Activated naive CD8-positive, alpha-beta T cell treated with anti-CD3 and anti-CD28 coated beads, Interleukin-2, amount 50 U/mL, for 24 hours (primary cell): ENCODE results near the gene RPL27.

Experiments used
- ATAC-seq: fragments of 150-1000 bp; cut with Tn5 transposase; one replicate; pipeline ENCODE4 v1.10.0; 2021
- DNase-seq: peaks from one replicate; pipeline ENCODE4 v3.0.0; 2021
- H3K27ac Mint-ChIP-seq: one replicate; pipeline ENCODE4 v1.8.0; 2021; ENCODE audit warnings: mild to moderate bottlenecking, mixed read lengths
- H3K27me3 Mint-ChIP-seq: one replicate; pipeline ENCODE4 v1.8.0; 2021; ENCODE audit warnings: mixed read lengths
- H3K36me3 Mint-ChIP-seq: one replicate; pipeline ENCODE4 v1.8.0; 2021; ENCODE audit warnings: low read depth, mixed read lengths
- H3K4me1 Mint-ChIP-seq: one replicate; pipeline ENCODE4 v1.8.0; 2021; ENCODE audit warnings: mixed read lengths
- H3K4me3 Mint-ChIP-seq: one replicate; pipeline ENCODE4 v1.8.0; 2021; ENCODE audit warnings: mild to moderate bottlenecking, moderate library complexity, mixed read lengths
- H3K9me3 Mint-ChIP-seq: one replicate; pipeline ENCODE4 v1.8.0; 2021; ENCODE audit warnings: mixed read lengths

The RPL27 gene

GRCh38 chr17:43010667-43011308 is 12.6 kb downstream of the RPL27 start:
- H3K27ac Mint-ChIP-seq = peak overlapping the region; percentile 61
- H3K27me3 Mint-ChIP-seq = no peaks in the 10 kb centered on the region
- no peaks in the 10 kb centered on the region for H3K9me3 Mint-ChIP-seq
- H3K4me3 Mint-ChIP-seq = no peak overlapping the region
- peaks cover 27% of the 10 kb centered on the region for H3K4me1 Mint-ChIP-seq
- DNase-seq (no peak), ATAC-seq (no peak)
- H3K36me3 Mint-ChIP-seq = peaks cover 11% of the 10 kb centered on the region

DNA sequence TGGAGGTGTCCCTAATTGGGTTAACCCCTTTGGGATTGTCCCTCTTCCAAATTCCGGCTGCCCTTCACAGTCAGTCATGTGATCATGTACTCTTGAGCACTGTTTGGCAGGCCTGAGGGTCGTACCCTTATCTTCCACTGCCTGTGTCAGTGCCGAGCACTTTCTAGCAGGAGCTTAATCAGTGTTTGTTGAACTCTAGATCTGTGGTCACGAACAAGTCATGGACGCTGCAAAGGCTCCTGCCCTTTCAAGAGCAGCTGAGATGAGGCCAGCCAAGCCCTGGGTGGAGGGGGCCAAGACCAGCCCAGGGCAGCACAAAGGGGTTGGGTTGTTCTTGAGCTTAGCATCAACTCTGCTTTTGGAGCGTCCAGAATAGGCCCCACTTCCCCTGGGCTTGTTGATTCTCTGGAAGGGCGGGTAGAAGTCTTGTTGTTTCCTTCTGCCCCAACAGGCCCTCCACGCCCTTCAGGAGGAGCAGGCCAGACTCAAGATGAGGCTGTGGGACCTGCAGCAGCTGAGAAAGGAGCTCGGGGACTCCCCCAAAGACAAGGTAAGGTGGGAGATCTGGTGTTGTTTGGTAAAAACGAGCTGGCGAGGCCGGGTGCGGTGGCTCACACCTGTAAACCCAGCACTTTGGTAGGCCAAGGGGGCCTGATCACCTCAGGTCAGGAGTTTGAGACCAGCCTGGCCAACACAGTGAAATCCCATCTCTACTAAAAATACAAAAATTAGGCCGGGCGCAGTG is 13.7 kb downstream of the RPL27 start:
- H3K27ac Mint-ChIP-seq = no peak overlapping the region
- H3K4me1 Mint-ChIP-seq = peaks cover 20% of the 10 kb centered on the region
- DNase-seq (no peak), ATAC-seq (no peak)
- H3K4me3 Mint-ChIP-seq = no peak overlapping the region
- no peaks in the 10 kb centered on the region for H3K27me3 Mint-ChIP-seq
- no peaks in the 10 kb centered on the region for H3K9me3 Mint-ChIP-seq
- H3K36me3 Mint-ChIP-seq = peaks cover 10% of the 10 kb centered on the region

DNA sequence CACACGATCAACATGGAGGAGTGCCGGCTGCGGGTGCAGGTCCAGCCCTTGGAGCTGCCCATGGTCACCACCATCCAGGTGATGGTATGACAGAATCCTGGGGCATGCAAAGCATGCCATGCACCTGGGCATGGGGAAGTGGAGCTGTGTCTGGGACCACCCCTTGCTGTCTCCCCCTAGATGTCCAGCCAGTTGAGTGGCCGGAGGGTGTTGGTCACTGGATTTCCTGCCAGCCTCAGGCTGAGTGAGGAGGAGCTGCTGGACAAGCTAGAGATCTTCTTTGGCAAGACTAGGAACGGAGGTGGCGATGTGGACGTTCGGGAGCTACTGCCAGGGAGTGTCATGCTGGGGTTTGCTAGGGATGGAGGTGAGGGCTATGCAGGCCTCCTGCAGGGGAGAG is 15.1 kb downstream of the RPL27 start:
- H3K36me3 Mint-ChIP-seq = peaks cover 10% of the 10 kb centered on the region
- DNase-seq (no peak), ATAC-seq (no peak)
- H3K27me3 Mint-ChIP-seq = no peaks in the 10 kb centered on the region
- peaks cover 12% of the 10 kb centered on the region for H3K4me1 Mint-ChIP-seq
- no peak overlapping the region for H3K4me3 Mint-ChIP-seq
- H3K27ac Mint-ChIP-seq = no peak overlapping the region
- no peaks in the 10 kb centered on the region for H3K9me3 Mint-ChIP-seq

DNA sequence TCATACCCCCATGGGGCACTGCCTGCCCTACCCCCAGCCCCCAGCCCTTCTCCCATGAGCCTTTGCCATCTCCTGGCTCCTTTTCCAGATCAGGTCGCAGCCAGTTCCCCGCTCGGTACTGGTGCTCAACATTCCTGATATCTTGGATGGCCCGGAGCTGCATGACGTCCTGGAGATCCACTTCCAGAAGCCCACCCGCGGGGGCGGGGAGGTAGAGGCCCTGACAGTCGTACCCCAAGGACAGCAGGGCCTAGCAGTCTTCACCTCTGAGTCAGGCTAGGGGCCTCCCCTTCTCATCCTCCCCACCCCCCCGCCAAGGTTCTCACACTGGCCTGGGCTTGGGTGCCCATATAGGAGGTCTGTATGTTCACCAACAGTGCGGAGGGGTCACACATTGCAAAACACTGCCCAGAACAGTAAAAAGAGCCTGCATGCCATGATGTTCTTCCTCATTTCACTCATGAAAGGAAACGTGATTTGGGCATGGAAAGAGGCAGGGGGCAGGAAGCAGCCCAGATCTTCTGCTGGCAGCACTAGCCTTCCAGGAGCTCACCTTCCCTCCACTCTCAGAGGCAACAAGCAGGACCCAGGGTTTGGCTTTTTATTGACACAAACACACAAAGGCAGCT is 15.9 kb downstream of the RPL27 start:
- H3K4me3 Mint-ChIP-seq = no peak overlapping the region
- H3K4me1 Mint-ChIP-seq = peaks cover 13% of the 10 kb centered on the region
- H3K27ac Mint-ChIP-seq = no peak overlapping the region
- no peaks in the 10 kb centered on the region for H3K9me3 Mint-ChIP-seq
- no peak for ATAC-seq
- DNase-seq = no peak
- peaks cover 10% of the 10 kb centered on the region for H3K36me3 Mint-ChIP-seq
- H3K27me3 Mint-ChIP-seq = no peaks in the 10 kb centered on the region

DNA sequence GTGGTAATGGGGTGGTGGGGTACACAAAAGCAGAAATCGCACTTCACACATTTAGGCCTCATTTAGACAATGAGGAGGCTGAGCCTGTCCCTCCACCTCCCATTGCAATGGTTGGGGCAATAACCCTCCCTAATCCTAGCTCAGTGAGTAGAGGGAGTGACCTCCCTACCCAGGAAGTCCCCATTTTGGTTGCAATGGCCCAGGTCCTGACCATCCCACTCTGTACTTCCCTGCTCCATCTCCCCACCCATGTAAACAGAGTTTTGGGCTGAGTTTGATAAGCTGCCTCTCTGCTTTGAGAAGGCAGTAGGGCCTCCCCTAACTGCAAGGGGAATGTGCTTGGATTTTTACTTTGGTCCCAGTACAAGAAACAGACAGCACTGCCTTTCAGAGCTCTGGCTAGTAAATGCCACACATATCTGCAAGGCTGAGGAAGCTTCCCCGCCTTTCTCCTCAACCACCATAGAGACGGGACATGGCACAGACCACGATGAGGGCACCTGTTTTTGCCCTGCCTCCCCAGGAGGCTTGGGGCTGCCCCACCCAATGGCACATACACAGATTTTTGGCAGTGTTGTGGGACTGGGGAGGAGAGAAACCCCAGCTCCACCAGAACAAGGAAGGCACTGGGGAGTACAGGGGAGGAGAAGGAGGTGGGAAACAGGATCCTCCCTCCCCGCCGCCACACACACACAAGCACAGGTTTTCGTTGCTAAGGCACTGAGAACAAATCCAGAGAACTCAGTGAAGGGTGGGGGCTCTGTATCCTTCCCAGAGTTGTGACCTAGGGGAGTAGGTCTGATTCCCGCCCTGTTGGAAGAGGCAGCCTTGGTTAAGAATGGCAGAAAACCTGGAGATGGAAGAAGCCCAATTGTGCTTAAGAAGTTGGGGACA is 16.7 kb downstream of the RPL27 start:
- peak overlapping the region; percentile 68 for H3K27ac Mint-ChIP-seq
- peaks cover 18% of the 10 kb centered on the region for H3K4me1 Mint-ChIP-seq
- no peaks in the 10 kb centered on the region for H3K27me3 Mint-ChIP-seq
- ATAC-seq (no peak), DNase-seq (no peak)
- no peak overlapping the region for H3K4me3 Mint-ChIP-seq
- H3K36me3 Mint-ChIP-seq = peaks cover 10% of the 10 kb centered on the region
- no peaks in the 10 kb centered on the region for H3K9me3 Mint-ChIP-seq

GRCh38 chr17:43015579-43015978 is 17.4 kb downstream of the RPL27 start:
- Mint-ChIP-seq H3K4me3 (no peak overlapping the region), H3K9me3 (no peaks in the 10 kb centered on the region), H3K4me1 (peaks cover 18% of the 10 kb centered on the region), H3K27ac (no peak overlapping the region), H3K27me3 (no peaks in the 10 kb centered on the region), H3K36me3 (peaks cover 10% of the 10 kb centered on the region)
- DNase-seq = no peak
- ATAC-seq = no peak

DNA sequence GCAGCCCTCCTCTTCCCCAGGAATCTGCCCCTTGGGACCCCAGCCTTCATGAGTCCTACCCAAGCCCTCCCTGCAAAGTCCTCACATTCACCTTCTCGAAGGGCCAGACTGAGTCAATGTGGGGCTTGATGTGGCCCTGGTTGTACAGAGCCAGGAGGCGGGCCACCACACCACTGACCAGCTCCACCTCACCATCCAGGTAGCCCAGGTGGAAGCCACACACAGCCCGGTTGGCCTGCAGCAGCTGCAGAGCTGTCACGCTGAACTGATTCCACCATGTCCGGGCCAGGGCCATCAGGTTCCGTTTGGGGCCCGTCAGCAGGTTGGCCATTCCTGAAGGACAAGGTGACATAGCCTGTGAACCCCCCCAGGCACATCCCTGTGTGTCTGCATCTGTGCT is 18.0 kb downstream of the RPL27 start:
- ATAC-seq (no peak), DNase-seq (no peak)
- Mint-ChIP-seq H3K27ac (no peak overlapping the region), H3K9me3 (no peaks in the 10 kb centered on the region), H3K4me3 (no peak overlapping the region), H3K27me3 (no peaks in the 10 kb centered on the region), H3K4me1 (peaks cover 19% of the 10 kb centered on the region), H3K36me3 (peaks cover 10% of the 10 kb centered on the region)

DNA sequence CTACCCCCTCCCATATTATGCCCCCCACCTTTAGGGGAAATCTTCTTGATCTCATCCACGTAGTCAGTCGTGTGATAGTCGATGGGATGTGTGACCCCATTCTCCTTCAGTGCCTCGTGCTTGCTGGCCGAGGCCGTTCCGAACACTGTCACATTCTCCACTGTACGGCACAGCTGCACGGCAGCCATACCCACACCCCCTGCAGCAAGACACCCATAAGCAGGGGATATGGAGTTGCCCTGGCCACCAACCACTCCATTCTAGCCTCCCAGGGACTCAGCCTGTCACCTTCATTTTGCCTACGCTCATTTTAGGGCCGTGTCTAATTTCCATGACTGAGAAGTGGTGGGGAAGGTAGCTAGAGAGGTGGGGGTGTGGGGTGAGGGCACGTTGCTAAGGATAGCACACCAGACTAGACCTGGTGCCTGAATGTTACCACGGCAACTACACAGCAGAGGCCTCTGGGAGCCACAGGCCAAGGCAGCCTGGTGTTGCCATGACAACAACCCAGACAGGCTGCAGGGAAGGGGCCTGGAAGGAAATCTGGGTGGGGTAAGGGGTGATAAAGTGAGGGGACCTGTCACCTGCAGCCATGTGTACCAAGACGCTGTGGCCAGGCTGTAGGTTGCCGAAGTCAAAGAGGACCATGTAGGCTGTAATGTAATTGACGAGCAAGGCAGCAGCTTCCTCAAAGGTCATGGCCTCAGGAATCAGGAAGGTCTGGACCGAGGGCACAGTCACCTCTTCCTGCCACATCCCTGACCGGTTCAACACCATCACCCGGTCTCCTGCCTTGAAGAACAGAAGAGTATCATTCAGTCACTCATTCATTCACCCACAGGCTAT is 20.0 kb downstream of the RPL27 start:
- no peaks in the 10 kb centered on the region for H3K9me3 Mint-ChIP-seq
- peaks cover 4% of the 10 kb centered on the region for H3K36me3 Mint-ChIP-seq
- no peaks in the 10 kb centered on the region for H3K27me3 Mint-ChIP-seq
- peaks cover 28% of the 10 kb centered on the region for H3K4me1 Mint-ChIP-seq
- DNase-seq = no peak
- H3K4me3 Mint-ChIP-seq = no peak overlapping the region
- no peak for ATAC-seq
- peak overlapping the region; percentile 16 for H3K27ac Mint-ChIP-seq

- no peak for ATAC-seq
- H3K4me3 Mint-ChIP-seq = no peak overlapping the region
- H3K27me3 Mint-ChIP-seq = no peaks in the 10 kb centered on the region
- H3K27ac Mint-ChIP-seq = no peak overlapping the region
- no peak for DNase-seq
- H3K4me1 Mint-ChIP-seq = peaks cover 30% of the 10 kb centered on the region
- no peaks in the 10 kb centered on the region for H3K9me3 Mint-ChIP-seq
- H3K36me3 Mint-ChIP-seq = no peaks in the 10 kb centered on the region
Observed at GRCh38 chr17:43018932-43019331, 20.7 kb downstream of the RPL27 start.

GRCh38 chr17:43019418-43019817 is 21.2 kb downstream of the RPL27 start:
- H3K36me3 Mint-ChIP-seq = no peaks in the 10 kb centered on the region
- H3K4me3 Mint-ChIP-seq = no peak overlapping the region
- H3K4me1 Mint-ChIP-seq = peaks cover 32% of the 10 kb centered on the region
- DNase-seq (no peak), ATAC-seq (no peak)
- H3K27me3 Mint-ChIP-seq = peaks cover 1% of the 10 kb centered on the region
- no peak overlapping the region for H3K27ac Mint-ChIP-seq
- no peaks in the 10 kb centered on the region for H3K9me3 Mint-ChIP-seq

DNA sequence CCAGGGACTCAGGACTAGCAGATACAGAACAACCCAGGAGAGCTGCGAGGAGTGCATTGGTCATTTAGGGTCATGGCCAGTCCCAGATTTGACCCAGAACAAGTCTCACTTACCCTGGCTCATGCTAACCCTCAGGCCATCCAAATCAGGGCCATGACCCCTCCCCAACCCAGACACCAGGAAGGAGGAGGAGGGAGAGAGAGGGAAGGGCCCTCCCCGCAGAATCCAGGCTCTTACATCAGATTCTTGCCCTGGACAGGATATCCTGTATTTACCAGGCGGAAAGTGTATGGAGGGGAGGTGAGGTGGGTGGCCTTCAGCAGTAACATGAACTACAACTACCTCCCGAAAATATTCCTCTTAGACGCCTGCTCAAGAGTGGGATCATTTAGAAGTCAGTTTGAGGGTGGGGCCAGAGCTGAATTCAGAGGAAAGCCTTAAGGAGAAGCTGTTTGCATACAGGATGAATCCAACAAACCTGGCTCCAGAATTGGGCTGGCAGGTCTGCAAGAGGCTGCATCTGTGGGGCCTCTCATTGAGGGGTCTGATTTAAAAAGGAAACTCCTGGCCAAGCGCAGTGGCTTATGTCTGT is 21.9 kb downstream of the RPL27 start:
- Mint-ChIP-seq H3K27ac (no peak overlapping the region), H3K27me3 (peaks cover 6% of the 10 kb centered on the region), H3K9me3 (no peaks in the 10 kb centered on the region), H3K4me1 (peaks cover 37% of the 10 kb centered on the region), H3K36me3 (no peaks in the 10 kb centered on the region), H3K4me3 (peak overlapping the region; percentile 79)
- DNase-seq (no peak), ATAC-seq (no peak)

GRCh38 chr17:43020789-43021740 is 22.8 kb downstream of the RPL27 start:
- Mint-ChIP-seq H3K36me3 (no peaks in the 10 kb centered on the region), H3K9me3 (no peaks in the 10 kb centered on the region), H3K27ac (no peak overlapping the region), H3K4me3 (peak overlapping the region; percentile 79), H3K27me3 (peaks cover 8% of the 10 kb centered on the region), H3K4me1 (peaks cover 37% of the 10 kb centered on the region)
- DNase-seq (no peak), ATAC-seq (no peak)
